ENCODE data around the gene TAS1R1.
A peak's percentile ranks its signal among the peaks of the same experiment; 100 is the strongest.

Gene TAS1R1

GRCh38 chr1:6523566-6523965 lies 31.5 kb upstream of the TAS1R1 start:
- H3K4me3 ChIP-seq (ENCODE audit: low read depth, low read length): no peak overlapping the region
- TF ChIP-seq CTCF (IDR thresholded peaks at IDR 0.05; ENCODE audit: low read depth, low read length): peak; percentile 32; the same call in 1 of the 2 replicates

- no peak overlapping the region for H3K4me3 ChIP-seq (ENCODE audit: low read depth, low read length)
- TF ChIP-seq CTCF (IDR thresholded peaks at IDR 0.05; ENCODE audit: low read depth, low read length): no peak
Measured at GRCh38 chr1:6526316-6526715, 28.8 kb upstream of the TAS1R1 start.

- H3K4me3 ChIP-seq (ENCODE audit: low read depth, low read length): no peak overlapping the region
- no peak for TF ChIP-seq CTCF (IDR thresholded peaks at IDR 0.05; ENCODE audit: low read depth, low read length)
Measured at GRCh38 chr1:6528492-6528891, 26.6 kb upstream of the TAS1R1 start.

GRCh38 chr1:6530504-6531160 lies 24.5 kb upstream of the TAS1R1 start:
- no peak for TF ChIP-seq CTCF (IDR thresholded peaks at IDR 0.05; ENCODE audit: low read depth, low read length)
- no peak overlapping the region for H3K4me3 ChIP-seq (ENCODE audit: low read depth, low read length)

- no peak overlapping the region for H3K4me3 ChIP-seq (ENCODE audit: low read depth, low read length)
- TF ChIP-seq CTCF (IDR thresholded peaks at IDR 0.05; ENCODE audit: low read depth, low read length): no peak
Measured at GRCh38 chr1:6531996-6532395, 23.1 kb upstream of the TAS1R1 start.

GRCh38 chr1:6534248-6534822 lies 20.8 kb upstream of the TAS1R1 start:
- H3K4me3 ChIP-seq (ENCODE audit: low read depth, low read length): no peak overlapping the region
- no peak for TF ChIP-seq CTCF (IDR thresholded peaks at IDR 0.05; ENCODE audit: low read depth, low read length)

- no peak for TF ChIP-seq CTCF (IDR thresholded peaks at IDR 0.05; ENCODE audit: low read depth, low read length)
- no peak overlapping the region for H3K4me3 ChIP-seq (ENCODE audit: low read depth, low read length)
Measured at GRCh38 chr1:6535214-6535613, 19.9 kb upstream of the TAS1R1 start.
